ENCODE results near the gene SYT7.

The SYT7 gene

DNA sequence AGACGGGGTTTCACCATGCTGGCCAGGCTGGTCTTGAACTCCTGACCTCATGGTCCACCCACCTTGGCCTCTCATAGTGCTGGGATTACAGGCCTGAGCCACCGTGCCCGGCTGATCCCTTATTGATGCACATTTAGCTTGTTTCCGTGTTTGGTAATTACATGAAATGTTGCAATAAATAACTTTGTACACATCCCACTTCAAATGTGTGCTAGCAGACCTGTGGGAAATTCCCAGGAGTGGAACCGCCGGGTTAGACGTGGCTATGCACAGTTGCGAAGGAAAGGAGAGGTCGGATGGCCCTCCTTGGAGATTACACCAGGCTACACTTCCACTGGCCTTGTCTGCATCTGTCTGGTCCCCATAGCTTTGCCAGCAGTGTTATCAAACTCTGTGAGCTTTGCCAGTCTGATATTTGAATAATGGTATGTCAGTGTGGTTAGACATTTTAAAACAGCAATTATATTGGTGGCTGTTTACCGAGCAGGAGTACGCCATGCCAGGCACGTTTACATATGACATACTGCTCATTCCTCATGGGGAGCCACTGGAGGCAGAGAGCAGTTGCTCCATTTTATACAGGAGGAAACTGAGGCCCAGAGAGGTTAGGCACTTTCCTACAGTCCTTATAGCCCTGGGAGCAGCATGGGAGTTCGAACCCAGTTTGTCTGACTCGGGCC is 27.2 kb upstream of the SYT7 start:
- DNase-seq = no peak

GRCh38 chr11:61607426-61607825 is 26.6 kb upstream of the SYT7 start:
- DNase-seq = no peak

DNA sequence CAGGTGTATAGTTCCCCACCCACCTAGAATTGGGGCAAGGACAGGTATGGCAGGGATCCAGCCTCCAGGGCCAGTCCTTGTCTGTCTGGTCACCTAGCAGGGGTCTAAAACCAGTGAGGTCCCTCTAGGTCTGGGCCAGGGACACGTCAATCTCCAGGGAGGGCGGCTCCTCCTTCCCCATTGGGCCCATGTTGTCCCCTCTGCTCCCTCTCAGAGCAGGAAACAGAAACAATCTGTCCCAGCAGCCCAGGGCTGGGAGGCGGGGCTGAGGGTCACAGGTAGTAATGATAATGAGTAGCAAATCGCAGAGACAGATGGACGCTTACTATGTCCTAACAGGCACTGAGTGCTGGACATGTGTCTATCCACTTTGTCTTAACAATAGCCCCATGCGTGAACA is 22.8 kb upstream of the SYT7 start:
- DNase-seq = no peak

DNA sequence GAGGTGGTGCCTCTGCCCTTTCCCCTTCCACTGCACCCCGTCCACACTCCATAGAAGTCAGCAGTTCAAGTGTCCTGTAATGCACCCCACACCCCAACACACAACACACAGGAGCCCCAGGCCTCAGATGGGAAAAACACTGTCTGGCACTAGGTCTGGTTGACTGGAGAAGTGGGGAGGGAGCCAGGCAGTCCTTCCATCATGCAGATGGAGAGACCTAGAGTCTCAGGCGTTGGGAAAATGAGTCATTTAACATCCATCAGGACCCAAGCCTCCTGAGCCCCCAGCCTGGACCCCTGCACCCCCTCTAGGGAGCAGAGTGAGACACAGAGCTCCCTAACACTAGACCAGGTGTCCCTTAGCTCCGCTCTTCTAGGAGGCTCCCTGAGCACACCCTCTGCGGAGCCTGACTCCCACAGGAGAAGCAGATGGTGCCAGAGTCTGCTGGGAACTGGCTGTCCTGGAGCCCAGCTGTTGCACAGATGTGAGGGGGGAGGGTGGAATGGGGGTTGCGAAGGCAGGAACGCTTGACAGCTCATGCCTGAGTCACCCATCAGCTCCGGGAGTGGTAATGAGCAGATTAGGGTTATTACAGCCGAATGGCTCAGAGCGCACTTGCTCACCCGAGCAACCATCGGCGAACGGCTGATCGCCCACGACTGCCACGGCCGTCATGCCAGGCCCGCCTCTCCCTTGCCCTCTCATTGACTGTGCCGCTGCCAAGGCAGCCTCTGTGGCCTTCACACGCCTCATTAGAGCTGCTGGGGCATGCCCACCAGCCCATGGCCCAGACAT is 22.1 kb upstream of the SYT7 start:
- DNase-seq = no peak

- no peak for DNase-seq
Observed at GRCh38 chr11:61601512-61601911, 20.6 kb upstream of the SYT7 start.

- no peak for DNase-seq
Observed at GRCh38 chr11:61599968-61600710, 19.3 kb upstream of the SYT7 start.

DNA sequence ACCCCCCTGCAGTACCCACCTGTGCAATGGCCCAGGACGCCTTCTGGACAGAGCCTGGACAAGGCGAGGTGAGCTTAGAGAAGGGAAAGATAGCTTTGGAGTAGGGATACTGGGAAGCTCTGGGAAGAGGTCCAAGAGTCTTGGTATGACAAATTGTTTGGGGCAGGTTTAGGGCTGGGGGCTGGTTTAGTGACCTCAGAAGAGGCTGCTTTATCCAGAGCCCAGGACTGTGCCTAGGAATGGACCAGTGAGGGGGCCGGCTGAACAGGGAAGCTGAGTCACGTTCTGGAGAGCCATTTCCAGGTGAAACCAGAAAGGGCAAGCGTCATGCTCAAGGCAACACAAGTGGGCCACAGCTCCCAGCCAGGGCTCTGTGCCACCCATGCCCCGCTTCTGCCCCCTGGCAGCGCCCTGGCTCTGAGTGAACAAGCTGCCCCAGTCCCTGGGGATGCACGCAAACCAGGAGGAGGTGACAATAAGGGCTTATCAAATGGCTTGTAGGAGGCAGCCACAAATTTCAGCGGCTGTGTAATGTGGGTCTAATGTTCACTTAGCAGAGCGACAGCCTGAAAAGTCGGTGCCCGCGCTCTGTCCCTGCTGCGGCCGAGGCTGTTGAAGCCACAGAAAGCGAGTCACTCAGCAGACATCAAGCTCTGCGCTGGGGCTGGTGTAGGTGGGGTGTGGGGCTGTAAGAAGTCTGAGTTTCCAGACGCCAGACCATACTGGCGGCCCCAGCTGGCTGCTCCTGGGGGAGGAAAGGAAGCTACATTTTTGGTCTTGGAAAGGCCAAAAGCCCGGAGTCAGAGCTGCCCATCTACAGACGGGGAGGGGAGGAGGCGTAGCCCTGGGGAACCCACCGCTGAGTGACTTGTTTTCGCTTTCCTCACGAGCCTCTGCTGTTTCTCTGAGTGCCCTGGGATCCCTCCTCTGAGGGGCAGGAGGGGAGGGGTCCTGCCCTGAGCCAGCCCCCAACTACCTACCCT is 18.3 kb upstream of the SYT7 start:
- DNase-seq = no peak

DNA sequence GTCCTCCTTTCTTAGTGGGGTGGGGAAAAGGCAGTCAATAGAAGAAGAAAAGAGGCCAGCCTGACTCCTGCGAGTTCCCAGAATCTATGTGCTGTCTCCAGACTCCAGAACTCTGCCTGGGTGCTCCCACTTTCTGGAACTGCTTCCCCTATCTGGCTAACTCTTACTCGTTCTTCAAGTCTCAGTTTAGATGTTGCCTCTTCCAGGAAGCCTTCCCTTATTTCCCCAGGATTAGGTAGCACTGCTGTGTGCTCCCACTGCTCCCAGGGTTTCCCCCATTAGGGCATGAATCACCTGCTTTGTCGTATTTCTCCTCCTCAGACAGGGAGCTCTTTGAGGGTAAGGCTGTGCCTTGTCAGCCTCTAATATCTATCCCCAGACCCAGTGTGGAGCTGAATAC is 17.5 kb upstream of the SYT7 start:
- DNase-seq = no peak

- no peak for DNase-seq
Observed at GRCh38 chr11:61596990-61597389, 16.1 kb upstream of the SYT7 start.

DNA sequence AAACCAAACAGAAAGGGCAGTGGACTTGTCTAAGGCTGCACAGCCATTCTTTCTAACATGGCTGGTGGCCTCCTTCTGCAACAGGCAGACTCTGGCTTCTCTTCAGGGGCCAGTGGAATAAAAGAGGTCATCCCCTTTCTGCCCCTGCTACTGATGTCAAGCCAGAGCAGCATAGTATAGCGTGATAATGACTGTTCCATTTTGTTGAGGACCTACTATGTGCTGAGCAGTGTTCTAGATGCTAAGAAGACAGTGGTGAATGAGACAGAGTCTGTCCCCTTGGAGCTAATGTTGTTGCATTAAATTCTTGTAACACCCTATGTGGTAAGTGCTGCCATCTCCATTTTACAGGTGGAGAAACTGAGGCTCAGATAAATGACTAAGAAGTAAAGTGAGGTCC is 15.7 kb upstream of the SYT7 start:
- no peak for DNase-seq

DNA sequence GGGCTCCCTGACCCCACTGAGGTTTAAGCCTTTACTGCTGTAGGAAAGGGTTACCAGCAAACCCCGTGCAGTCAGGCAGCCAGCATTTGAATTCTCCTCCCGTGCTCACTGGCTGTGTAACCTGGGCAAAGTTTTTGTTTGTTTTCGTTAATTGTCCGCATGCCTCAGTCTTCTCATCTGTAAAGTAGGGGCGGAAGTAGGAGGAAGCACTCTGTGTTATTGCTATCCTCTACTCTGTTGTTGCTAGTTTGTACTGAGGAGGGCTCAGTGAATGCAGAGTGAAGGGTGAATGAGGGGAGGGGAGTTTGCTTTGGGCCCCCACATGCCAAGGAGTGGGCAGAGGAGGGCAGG is 14.0 kb upstream of the SYT7 start:
- no peak for DNase-seq

- no peak for DNase-seq
Observed at GRCh38 chr11:61593151-61593550, 12.3 kb upstream of the SYT7 start.

GRCh38 chr11:61592176-61592575 is 11.3 kb upstream of the SYT7 start:
- DNase-seq = no peak

- no peak for DNase-seq
Observed at GRCh38 chr11:61589961-61590360, 9.1 kb upstream of the SYT7 start.

DNA sequence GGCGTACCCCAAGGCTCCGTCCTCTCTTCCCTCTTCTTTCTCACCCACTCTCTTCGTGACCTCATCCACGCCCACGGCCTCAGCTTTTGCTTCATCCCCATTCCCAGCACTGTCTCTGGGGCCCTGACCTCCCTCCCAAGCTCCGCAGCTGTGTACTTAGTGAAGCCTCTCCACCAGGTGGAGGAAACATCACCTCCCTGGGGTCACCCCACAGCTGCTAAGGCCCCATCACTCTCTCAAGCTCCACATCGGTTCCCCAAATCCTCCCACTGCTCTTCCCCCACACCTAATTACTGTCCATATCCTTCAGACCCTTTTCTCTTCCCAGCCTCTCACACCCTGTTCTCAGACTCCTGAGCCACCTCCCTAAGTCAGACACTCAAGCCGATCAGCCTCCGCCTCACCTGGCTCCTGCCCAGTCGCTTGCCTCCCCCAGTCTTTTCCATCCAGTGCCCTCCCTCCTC is 7.9 kb upstream of the SYT7 start:
- no peak for DNase-seq

- no peak for DNase-seq
Observed at GRCh38 chr11:61587951-61588727, 7.3 kb upstream of the SYT7 start.

GRCh38 chr11:61587541-61587941 is 6.7 kb upstream of the SYT7 start:
- no peak for DNase-seq

DNA sequence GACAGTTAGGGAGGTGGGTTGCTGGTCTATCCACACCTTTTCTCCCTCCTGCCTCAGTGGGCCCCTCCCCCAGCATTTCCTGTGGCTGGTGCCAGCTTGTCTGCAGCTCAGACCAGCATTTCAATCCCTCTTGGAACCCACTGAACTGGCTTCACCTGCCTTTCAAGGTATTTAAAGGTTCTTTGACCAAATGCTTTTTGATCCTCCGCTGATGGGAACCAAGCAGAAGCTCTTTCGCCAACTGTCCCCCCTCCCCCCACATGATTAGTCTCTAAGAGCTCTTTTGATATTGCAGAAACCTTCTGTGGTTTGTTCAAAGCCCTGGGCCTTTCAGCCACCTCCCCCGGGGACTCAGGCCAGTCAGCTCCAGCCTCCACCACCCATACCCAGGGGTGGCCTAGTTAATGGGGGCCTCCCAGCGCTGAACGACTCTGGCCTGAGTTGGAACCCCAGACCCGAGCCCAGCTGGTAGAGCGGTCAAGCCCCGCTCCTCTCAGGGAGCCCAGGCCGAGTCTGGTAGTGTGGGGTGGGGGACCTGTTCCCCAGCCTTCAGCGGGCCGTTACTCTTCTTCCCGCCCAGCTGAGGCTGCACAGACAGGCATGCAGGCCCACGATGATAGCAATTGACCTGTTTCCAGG is 6.0 kb upstream of the SYT7 start:
- DNase-seq = no peak

GRCh38 chr11:61585115-61585514 is 4.2 kb upstream of the SYT7 start:
- DNase-seq = no peak

- DNase-seq = no peak
Observed at GRCh38 chr11:61581931-61582330, 1.1 kb upstream of the SYT7 start.

DNA sequence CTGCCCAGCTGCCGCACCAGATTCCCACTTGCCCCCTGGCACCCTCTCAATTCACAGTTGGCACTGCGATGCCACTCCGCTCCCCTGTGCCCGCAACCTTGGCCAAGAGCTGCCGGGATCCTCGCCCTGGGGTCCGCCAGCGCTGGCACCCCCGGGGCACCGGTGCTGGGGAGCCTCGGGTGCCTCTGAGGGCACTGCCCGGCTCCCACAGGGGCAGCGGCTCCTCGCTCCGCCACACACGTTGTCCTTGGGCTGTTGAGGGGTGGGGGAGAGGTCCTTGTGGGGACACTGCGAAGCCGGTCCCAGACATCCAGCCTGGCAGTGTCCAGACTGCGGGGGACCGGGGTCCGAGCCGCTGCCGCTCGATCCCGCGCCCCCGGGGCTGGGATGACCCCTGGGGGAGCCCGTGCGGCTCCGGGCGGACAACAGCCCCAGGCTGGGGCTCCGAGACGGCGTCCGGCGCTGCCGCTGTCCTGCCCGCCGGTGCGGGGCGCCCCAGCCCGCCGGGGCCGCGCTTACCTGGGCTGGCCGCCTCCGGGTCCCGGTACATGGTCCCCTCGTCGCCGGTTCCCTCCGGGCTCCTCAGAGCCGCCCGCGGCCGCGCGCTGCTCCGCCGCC is 496 bp downstream of the SYT7 start:
- DNase-seq = no peak
